Spleen (tissue), 11 donors: Measurements from ENCODE around the gene ANKRD22. TPM values are rescaled to one million over a fixed set of nuclear protein-coding genes. Genes with fewer than 3 reads are reported as not detected.

Source experiments
- DNase-seq: peaks from one replicate; pipeline ENCODE4 v3.0.0-alpha.2; 2020
- H3K27ac ChIP-seq, 8 donors: fragments of 200-600 bp; sonication (generic) in 7 of 8; 1 replicate in 4 of 8; 2 replicates in 4 of 8; pipeline versions ENCODE4 v1.5.0 to v1.8.0; 2016 to 2021; ENCODE audit warnings: inconsistent platforms in 4 of 8, mild to moderate bottlenecking in 4 of 8, moderate library complexity in 1 of 8
- H3K27me3 ChIP-seq, 7 donors: fragments of 200-600 bp; sonication (generic) in 6 of 7; replicated peaks in 1 of 7; 1 replicate in 4 of 7; 2 replicates in 3 of 7; pipeline versions ENCODE4 v1.5.0 to v1.8.0; 2016 to 2021; ENCODE audit warnings: inconsistent platforms in 3 of 7, mild to moderate bottlenecking in 1 of 7
- H3K36me3 ChIP-seq, 6 donors: fragments of 200-600 bp; sonication (generic) in 5 of 6; 1 replicate in 4 of 6; 2 replicates in 2 of 6; pipeline versions ENCODE4 v1.5.0 to v1.8.0; 2016 to 2021; ENCODE audit warnings: inconsistent platforms in 2 of 6
- H3K4me1 ChIP-seq, 6 donors: fragments of 200-600 bp; sonication (generic) in 5 of 6; 1 replicate in 3 of 6; 2 replicates in 3 of 6; pipeline versions ENCODE4 v1.5.0 to v1.8.0; 2016 to 2021; ENCODE audit warnings: inconsistent platforms in 3 of 6
- H3K4me3 ChIP-seq, 8 donors: fragments of 200-600 bp; sonication (generic) in 7 of 8; 1 replicate in 4 of 8; 2 replicates in 4 of 8; pipeline versions ENCODE4 v1.5.0 to v1.8.0; 2016 to 2021; ENCODE audit warnings: inconsistent platforms in 4 of 8, mild to moderate bottlenecking in 4 of 8, moderate library complexity in 2 of 8
- H3K9me3 ChIP-seq, 8 donors: fragments of 200-600 bp; sonication (generic) in 7 of 8; 1 replicate in 4 of 8; 2 replicates in 4 of 8; pipeline versions ENCODE4 v1.5.0 to v1.8.0; 2016 to 2021; ENCODE audit warnings: inconsistent platforms in 4 of 8
- CTCF ChIP-seq, 11 experiments: fragments of 200-600 bp in 7 of 11; fragments of 450-650 bp in 4 of 11; sonication (generic) in 4 of 11; IDR thresholded peaks in 8 of 11; conservative IDR thresholded peaks in 3 of 11; 1 replicate in 7 of 11; 2 replicates in 4 of 11; pipeline versions ENCODE4 v1.4.0 to v1.8.0; 2016 to 2021; ENCODE audit warnings: antibody characterized with exemption in 11 of 11, inconsistent platforms in 4 of 11, mild to moderate bottlenecking in 1 of 11
- POLR2A ChIP-seq, 3 donors: fragments of 450-650 bp; IDR thresholded peaks; one replicate each; pipeline ENCODE4 v1.5.1; 2017; ENCODE audit warnings: antibody characterized with exemption in 3 of 3, mild to moderate bottlenecking in 1 of 3
- POLR2AphosphoS5 ChIP-seq, 3 donors: sonication (generic); formaldehyde crosslinking; IDR thresholded peaks; one replicate each; pipeline ENCODE4 v1.5.1; 2017; ENCODE audit warnings: antibody characterized with exemption in 3 of 3
- WGBS, 5 donors: extraction: QIAGEN DNeasy Blood & Tissue Kit in 3 of 5; methylation state at CpG; one replicate each; pipeline versions ENCODE4 v1.1.5 to v1.1.7; 2013 to 2018; 5-methylcytosine and 5-hydroxymethylcytosine counted together
- intact Hi-C: fragments of 100-400 bp; cut with DNase I; formaldehyde crosslinking; loops from one replicate; pipeline ENCODE4 v1.15.0; 2023; ENCODE audit warnings: low total_unique reads
- polyA plus RNA-seq, 3 donors: library from polyadenylated mRNA; stranded (reverse); fragments of 200-250 nt; gene quantifications; one replicate each; pipeline ENCODE4 v1.2.1, GENCODE V29; 2013
- total RNA-seq, 7 donors: library from RNA; depleted of rRNA in 3 of 7; stranded (reverse); fragments of >200 nt in 3 of 7; fragmentation: NEBNext Ultra II Directional in 4 of 7; extraction: Animal tissue kit (Norgen Biotek cat#: 25700) in 4 of 7; gene quantifications; one replicate each; pipeline versions ENCODE4 v1.1.0 to v1.2.1, GENCODE V29; 2016 to 2021
- donor health status: healthy with polysubstance abuse.
- donor health status: DM: no; HTN: no; CAD: no; lungs with moderate emphysema.
- donor health status: DM: no; HTN: no; CAD: no.
- donor health status: Bipolar disorder and iron deficiency.
- donor health status: healthy.
- donor health status: DM: no; HTN: no; CAD: no.
- donor health status: DM: yes; HTN: yes; CAD: no.

The ANKRD22 gene
- total and polyA plus RNA-seq, 10 donors = 2.2 to 11.5 (median 7.0) TPM

DNA sequence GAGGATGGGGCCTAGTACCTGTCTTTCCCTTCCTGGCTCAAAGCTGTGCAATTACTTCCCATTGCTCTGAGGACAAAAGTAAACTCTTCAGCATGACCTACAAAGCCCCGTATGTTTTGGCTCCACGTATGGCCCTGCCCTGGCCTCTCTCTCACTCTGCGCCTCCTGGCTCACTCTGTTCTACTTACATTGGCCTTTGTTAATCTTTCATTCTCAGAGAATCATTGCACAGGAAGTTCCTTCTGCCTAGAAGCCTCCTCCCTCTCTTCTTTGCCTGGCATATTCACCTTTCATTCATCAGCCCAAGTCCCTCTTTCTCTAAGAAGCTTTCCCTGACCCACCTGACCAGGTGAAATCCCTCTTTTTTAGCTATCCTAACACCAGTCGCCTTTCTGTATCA is 25.3 kb downstream of the ANKRD22 start:
- H3K27ac ChIP-seq = peak overlapping the region in 5 of 8 donors; percentile 45 to 84 (median 55)
- TF ChIP-seq CTCF (IDR thresholded peaks at IDR 0.05 in 8 of 11, conservative IDR thresholded peaks at IDR 0.05 in 3 of 11) = no peak

DNA sequence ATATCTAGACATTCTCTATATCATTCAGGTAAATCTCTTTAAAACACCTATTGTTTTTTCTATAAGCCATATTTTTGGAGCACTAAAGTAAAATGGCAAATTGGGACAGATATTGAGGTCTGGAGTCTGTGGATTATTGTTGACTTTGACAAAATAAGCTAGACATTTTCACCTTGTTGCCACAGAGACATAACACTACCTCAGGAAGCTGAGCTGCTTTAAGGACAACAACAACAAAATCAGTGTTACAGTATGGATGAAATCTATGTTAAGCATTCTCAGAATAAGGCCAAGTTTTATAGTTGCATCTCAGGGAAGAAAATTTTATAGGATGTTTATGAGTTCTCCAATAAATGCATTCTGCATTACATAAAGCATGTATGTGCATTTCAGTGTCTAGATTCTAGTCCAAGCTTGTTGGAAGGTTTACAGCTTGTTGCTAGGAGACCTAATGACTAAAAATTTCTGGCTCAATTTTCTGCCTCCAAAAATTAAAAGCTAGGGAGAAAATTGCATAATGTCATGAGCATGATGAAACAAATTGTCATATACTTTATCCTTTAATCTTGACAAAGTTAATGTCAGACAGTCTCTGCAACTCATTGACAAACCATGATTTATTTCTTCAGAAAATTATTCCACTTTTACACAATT is 30.8 kb downstream of the ANKRD22 start:
- no peaks in the 10 kb centered on the region for H3K27me3 ChIP-seq
- intact Hi-C loops = no loop called here
- H3K4me1 ChIP-seq = peaks cover 0 to 17% (median 6%) of the 10 kb centered on the region in 6 donors
- peaks cover 0 to 31% (median 0%) of the 10 kb centered on the region in 6 donors for H3K36me3 ChIP-seq
- TF ChIP-seq POLR2AphosphoS5 (IDR thresholded peaks at IDR 0.05) (no peak), POLR2A (IDR thresholded peaks at IDR 0.05) (no peak), CTCF (IDR thresholded peaks at IDR 0.05 in 8 of 11, conservative IDR thresholded peaks at IDR 0.05 in 3 of 11) (no peak)
- H3K9me3 ChIP-seq = no peaks in the 10 kb centered on the region
- no peak overlapping the region for H3K4me3 ChIP-seq
- DNase-seq = no peak
- no peak overlapping the region for H3K27ac ChIP-seq

More for the DNA sequence above, 25.3 kb downstream of the ANKRD22 start:
- Histone ChIP-seq H3K27me3 (no peaks in the 10 kb centered on the region), H3K36me3 (peaks cover 0 to 79% (median 0%) of the 10 kb centered on the region in 6 donors), H3K4me3 (no peak overlapping the region), H3K9me3 (no peaks in the 10 kb centered on the region), H3K4me1 (peaks cover 0 to 37% (median 10%) of the 10 kb centered on the region in 6 donors)
- intact Hi-C loops = no loop called here
- DNase-seq = no peak
- WGBS, 5 donors = 82 to 89% (median 86%) methylated on average over 4 of the region's 4 CpGs

GRCh38 chr10:88819290-88819689 is 32.4 kb downstream of the ANKRD22 start:
- H3K9me3 ChIP-seq = no peaks in the 10 kb centered on the region
- H3K36me3 ChIP-seq = peaks cover 0 to 19% (median 0%) of the 10 kb centered on the region in 6 donors
- intact Hi-C loops = no loop called here
- no peak for DNase-seq
- WGBS, 5 donors = 82 to 89% (median 87%) methylated on average over 3 of the region's 3 CpGs
- H3K27me3 ChIP-seq = no peaks in the 10 kb centered on the region
- TF ChIP-seq CTCF (IDR thresholded peaks at IDR 0.05 in 8 of 11, conservative IDR thresholded peaks at IDR 0.05 in 3 of 11) (no peak), POLR2AphosphoS5 (IDR thresholded peaks at IDR 0.05) (no peak), POLR2A (IDR thresholded peaks at IDR 0.05) (no peak)
- H3K4me1 ChIP-seq = peaks cover 0 to 5% (median 0%) of the 10 kb centered on the region in 6 donors
- no peak overlapping the region for H3K4me3 ChIP-seq
- no peak overlapping the region for H3K27ac ChIP-seq

DNA sequence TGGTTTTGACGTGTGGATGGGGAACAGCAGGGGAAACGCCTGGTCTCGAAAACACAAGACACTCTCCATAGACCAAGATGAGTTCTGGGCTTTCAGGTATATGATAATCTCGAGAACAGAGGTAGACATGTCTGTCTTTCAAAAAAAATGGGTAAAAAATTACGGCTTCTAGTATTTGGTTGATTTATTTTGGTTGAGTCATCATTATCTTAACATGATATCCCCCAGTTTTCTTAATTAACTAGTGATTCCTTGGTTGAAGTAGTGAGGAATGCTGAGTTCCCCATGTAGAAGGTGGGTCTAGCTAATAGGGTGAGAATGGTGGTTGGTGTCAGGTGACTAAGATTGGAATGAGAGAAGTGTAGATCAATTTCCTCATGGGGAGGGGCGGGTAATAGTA is 38.4 kb downstream of the ANKRD22 start:
- H3K27ac ChIP-seq = no peak overlapping the region
- TF ChIP-seq POLR2A (IDR thresholded peaks at IDR 0.05) = no peak
- TF ChIP-seq POLR2AphosphoS5 (IDR thresholded peaks at IDR 0.05) = no peak
- no peak for TF ChIP-seq CTCF (IDR thresholded peaks at IDR 0.05 in 8 of 11, conservative IDR thresholded peaks at IDR 0.05 in 3 of 11)
- H3K4me1 ChIP-seq = peaks cover 0 to 9% (median 0%) of the 10 kb centered on the region in 6 donors
- no peaks in the 10 kb centered on the region for H3K27me3 ChIP-seq
- no peak overlapping the region for H3K4me3 ChIP-seq
- H3K9me3 ChIP-seq = no peaks in the 10 kb centered on the region
- intact Hi-C loops = no loop called here
- DNase-seq = no peak
- 85 to 94% (median 92%) methylated on average over 6 of the region's 6 CpGs for WGBS, 5 donors
- H3K36me3 ChIP-seq = no peaks in the 10 kb centered on the region
